HG03575 (cell line): ENCODE data around the gene HERC2.
"Not testable (repeated sequence)": the region's sequence is repeated elsewhere in the genome, so short reads cannot be mapped to it uniquely, and the experiment has no call there.

ENCODE experiments used
- ATAC-seq: cut with Tn5 transposase; IDR thresholded peaks from one replicate; pipeline ENCODE4 v1.9.1; 2021; ENCODE audit not compliant: unreplicated experiment, insufficient number of reproducible peaks, low FRiP score; ENCODE audit errors: extremely low read depth

HERC2 gene

DNA sequence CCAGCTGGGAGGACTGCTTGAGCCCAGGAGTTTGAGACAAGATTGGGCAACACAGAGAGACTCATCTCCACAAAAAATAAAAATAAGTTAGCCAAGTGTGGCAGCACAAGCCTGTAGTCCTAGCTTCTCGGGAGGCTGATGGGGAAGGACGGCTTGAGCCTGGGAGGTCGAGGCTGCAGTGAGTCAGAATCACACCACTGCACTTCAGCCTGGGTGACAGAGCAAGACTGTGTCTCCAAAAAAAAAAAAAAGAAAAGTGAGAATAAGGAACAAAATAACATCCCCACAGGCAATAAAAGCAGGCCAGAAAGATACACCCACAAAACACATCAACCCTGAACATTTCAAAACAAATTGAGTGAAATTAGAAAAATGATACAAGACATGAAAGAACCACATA is 174.2 kb downstream of the HERC2 start:
- ATAC-seq, result no peak

DNA sequence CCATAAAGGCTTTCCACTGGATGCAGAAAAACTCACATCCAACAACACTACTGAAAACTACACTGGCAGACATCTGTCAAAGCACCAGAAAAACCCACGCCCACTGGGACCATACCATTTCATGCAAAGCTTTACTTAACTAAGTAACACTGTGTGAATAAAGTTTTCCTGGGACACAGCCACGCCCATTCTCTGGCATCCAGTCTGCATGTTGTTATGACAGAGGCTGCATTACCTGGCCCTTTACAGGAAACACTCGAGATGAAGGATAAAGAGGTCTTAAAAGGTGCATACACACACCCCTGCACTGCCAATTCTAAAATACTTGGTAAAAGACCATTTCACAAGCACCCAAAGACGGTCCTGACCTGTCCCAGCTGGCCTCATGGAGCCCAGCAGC is 176.6 kb downstream of the HERC2 start:
- not testable (repeated sequence) for ATAC-seq

DNA sequence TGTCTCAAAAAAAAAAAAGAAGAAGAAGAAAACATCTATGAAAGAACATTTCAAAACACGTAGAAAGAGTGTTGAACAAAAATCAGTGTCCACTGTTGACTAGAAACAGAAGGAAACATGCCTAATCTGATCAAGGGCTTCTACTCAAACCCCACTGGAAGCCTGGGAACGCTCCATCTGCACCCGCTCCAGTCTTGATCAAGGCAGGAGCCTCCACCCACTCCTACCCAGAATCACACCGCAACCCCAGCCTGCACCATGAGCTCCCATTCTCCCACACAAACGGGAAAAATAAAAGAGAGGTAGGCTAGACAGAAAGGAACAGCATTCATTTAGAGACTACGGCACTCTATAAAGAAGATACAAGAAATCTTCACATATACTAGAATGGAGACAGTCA is 181.9 kb downstream of the HERC2 start:
- ATAC-seq, result no peak

DNA sequence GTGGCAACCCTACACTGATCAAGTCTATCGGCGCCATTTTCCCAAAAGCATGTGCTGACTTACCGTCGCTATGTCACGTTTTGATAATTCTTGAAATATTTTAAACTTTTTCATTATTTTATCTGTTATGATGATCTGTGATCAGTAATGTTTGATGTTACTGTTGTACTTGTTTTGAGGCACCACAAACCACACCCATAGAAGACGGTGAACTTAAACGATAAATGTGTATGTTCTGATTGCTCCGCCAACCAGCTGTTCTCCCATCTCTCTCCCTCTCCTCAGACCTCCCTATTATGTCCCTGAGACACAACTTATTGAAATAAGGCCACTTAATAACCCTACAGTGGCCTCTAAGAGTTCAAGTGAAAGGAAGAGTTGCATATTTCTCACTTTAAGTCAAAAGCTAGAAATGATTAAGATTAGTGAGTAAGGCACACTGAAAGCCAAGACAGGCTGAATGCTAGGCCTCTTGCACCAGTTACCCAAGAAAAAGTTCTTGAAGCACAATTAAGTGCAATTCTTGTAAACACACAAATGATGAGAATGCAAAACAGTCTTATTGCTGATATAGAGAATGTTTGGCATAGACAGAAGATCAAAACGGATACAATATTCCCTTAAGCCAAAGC is 184.5 kb downstream of the HERC2 start:
- not testable (repeated sequence) for ATAC-seq

DNA sequence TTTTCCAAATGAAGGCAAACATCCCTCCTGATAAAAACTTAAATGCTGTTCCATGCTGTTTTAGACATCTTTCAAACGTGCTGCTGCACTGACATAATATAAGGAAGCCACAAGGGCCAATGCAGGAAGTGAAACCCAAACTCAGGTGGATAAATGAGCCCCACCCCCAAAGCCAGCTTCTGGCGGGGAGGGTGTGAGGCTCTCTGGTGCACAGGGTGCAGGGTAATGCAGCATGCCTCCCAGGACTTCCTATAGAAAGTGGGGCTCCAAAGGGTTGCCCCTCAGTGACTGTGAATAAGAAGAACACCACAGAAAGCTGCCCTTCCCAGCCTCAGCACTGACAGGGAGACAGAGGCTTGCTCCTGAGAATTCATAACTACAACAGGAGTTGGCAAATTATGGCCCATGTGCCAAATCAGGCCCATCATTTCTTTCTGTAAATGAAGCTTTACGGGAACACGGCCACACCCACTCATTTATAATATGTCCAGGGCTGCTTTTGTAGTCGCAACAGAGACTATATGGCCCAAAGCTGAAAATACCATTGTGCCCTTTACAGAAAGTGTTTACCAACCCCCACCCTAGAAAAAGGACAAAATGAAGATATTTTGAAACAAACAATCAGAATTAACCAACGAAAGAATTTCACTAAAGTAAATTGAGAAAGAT is 185.6 kb downstream of the HERC2 start:
- peak; percentile 95 for ATAC-seq

DNA sequence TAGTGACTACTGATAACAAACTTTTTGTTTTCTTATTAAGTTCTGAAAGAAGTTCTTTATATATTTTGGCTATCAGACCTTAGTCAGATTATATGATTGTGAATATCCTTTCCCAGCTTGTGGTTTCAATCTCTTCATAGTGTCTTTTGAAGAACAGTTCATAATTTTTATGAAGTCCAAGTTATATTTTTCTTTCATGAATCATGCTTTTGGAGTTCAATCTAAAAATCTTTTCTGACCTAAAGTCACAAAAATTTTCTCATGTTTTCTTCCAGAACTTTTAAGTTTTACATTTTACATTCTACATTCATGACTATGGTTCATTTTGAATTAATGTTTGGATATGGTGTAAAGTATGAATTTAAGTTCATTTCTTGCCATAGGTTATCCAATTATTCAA is 188.7 kb downstream of the HERC2 start:
- ATAC-seq, result no peak

DNA sequence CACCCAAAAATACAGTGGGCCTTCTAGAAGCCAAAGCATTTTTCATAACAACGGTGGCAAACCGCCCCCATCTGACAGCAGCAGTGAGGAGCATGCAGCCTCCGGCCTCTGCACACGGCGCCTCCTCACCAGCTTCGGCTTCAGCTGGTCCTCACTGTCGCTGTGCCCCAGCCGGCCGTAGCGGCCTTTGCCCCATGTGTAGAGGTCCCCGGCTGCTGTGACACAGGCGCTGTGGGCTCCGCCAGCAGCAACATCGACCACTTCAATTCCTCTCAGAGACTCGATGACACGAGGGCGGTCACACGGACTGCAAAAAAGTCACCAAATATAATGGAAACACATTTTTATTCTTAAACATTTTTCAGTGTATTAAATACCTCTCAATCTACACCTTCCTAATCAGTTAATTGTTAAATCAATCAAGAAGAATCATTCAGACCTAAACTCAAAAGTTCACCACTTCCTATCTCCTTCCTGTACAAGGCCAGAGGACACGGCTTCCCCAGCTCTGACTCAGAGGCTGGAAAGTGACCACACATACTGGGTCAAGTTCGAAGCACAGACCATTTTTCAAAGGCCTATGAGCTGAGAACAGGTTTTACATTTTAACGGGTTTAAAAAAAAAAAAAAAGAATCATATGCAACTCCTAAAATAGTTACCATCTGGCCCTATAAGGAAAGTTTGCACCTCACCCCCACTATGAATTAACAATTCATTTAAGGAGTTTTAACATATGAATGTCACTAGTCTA is 189.3 kb downstream of the HERC2 start:
- no peak for ATAC-seq

DNA sequence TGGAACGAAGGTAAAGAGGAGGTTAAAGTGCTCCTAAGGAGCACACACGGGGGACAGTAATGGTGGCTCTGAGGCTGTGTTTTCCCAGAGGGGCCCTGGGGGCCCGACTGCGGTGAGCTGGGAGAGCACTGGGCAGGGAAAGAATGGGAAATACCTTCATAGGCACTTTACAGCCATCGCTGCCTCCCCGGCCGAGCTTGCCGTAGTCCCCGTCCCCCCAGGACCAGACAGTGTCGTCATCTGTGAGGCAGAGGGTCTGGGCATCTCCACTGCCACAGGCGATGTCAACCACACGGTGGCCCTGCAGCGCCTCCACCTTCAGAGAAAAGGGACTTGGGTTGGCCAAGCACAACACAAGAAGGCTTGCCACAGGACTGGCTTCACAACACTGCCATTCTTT is 190.0 kb downstream of the HERC2 start:
- ATAC-seq, result no peak

DNA sequence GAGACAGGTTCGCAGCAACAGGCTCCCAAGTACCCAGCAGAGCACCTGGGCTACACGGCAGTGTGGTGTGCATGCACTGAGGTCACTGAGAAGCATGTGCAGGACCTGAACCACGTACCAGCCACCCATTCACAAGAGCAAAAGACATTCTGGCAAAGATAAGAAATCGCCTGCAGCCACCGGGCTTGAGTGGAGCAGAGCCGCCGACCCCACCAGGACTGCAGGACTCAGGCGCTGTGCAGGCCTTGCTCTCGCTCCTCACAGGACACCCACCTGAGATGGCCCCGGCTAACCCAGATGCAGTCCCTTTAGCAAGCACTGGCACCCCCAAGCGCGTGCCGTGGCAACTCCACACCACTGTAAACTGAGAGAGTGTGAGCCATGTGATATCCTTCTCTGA is 190.6 kb downstream of the HERC2 start:
- ATAC-seq, result no peak

DNA sequence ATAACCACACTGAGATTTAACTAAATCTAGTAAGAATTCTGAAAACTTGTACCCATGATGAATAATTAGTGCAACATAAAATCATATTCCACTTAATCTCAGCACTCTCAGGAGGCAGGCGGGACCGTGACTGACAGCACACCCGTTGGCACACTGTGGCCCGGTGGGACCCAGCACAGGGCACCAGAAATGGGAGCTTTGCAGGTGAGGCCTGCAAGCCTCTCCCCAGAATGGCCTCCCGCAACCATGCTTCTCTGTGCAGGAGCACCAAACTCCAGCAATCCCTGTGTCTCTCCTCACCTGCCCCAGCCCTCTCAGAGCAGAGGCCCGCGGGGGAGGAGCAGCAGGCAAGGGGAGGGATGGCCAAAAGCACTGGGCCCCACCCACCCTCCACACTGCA is 191.3 kb downstream of the HERC2 start:
- no peak for ATAC-seq

DNA sequence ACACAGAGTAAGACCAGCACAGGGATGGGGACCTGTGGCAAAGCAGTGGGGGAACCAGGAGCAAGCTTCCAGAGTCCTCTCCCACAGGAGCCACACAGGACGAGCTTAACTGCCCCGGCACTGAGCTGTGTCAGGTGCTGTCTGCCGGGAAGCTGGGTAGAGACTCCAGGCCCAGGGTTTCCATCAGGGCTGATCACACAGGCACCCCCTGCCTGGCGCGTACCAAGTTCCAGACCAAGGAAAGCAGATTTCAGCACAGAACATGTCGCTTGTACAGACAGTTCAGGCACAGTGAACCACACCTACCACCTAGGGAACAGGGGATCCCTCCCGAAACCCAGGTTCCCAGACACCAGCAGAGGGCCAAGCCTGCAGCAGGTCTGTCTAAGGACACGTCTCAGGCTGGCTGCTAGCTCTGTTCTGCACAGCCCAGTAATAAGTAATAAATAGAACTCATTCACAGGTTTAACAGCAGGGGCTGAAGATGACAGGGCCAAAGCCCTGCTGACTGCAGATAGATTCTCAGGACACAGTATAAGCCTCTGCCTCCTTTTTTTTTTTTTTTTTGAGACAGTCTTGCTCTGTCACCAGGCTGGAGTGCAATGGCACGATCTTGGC is 192.6 kb downstream of the HERC2 start:
- no peak for ATAC-seq

DNA sequence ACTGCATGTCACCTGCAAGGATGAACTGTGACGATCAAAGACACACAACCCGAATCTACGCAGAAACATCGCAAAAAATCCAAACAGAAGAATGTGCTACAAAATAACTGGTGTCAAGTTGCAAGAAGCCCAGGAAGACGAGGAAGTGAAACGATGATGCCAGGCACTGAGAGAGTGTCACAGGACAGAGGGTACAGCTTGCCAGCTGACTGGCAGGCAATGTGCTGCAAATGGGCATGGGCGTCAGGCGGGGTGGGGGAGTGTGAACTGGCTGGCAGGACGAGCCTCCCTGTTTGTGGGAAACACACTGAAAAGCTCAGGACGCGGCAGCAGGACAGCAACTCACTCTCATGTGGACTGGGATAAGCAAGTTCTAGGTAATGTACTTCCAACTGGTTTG is 193.9 kb downstream of the HERC2 start:
- no peak for ATAC-seq

DNA sequence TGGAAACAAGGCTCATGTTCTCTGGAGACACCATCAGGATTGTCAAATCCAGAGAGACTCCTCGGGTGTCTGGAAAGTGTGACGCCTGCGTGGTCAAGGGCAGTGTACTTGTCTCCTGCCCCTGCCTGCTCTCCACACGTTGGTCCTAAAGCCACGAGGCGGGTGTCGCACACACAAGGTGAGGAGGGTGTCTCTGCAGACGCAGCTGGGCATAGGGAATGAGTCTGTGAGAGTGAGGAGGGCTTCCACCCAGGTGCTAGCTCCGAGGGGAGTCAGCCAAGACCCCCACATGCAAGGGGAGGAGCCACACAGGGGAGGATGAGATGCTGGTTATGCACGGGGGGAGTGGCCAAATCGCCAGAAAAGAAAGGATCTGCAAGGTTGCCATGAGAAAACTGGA is 194.9 kb downstream of the HERC2 start:
- no peak for ATAC-seq

DNA sequence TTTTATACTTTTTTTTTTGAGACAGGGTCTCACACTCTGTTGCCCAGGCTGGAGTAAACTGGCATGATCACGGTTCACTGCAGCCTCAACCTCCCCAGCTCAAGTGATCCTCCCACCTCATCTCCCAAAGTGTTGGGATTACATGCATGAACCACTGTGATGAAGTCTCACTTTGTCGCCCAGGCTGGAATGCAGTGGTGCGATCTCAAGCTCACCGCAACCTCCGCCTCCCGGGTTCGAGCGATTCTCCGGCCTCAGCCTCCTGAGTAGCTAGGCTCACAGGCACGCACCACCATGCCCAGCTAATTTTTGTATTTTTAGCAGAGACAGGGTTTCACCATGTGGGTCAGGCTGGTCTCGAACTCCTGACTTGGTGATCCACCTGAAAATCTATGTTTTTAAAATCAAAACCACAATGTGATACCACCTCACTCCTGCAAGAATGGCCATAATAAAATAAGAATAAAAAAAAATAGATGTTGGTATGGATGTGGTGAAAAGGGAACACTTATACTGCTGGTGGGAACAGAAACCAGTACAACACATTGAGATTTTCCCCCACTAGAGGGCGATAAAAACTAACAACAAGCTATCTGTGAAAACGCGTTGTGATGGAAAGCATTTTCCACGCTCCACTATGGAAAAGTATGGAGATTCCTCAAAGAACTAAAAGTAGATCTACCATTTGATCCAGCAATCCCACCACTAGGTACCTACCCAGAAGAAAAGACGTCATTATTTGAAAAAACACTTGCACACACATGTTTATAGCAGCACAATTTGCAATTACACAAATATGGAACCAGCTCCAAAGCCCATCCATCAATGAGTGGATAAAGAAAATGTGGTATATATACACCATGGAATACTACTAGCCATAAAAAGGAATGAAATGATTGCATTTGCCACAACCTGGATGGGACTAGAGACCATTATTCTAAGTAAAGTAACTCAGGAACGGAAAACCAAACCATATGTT is 196.0 kb downstream of the HERC2 start:
- no peak for ATAC-seq

DNA sequence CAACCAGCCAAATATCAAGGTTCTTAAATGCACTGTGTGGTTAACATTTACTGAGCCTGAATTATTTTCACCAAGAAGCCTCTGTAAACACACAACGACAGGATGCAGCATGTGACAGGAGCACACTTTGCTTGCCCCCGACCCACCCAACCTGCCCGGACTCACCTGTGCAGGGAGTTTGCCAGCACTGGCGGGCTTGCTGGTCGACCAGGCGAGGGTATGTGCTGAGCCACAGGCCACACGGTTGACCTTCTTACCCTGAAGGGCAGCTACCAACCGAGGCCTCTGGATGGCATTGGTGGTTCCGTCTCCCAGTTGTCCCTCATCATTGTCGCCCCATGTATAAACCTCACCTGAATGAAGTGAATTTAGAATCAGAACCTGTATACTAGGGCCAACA is 197.1 kb downstream of the HERC2 start:
- ATAC-seq, result no peak

DNA sequence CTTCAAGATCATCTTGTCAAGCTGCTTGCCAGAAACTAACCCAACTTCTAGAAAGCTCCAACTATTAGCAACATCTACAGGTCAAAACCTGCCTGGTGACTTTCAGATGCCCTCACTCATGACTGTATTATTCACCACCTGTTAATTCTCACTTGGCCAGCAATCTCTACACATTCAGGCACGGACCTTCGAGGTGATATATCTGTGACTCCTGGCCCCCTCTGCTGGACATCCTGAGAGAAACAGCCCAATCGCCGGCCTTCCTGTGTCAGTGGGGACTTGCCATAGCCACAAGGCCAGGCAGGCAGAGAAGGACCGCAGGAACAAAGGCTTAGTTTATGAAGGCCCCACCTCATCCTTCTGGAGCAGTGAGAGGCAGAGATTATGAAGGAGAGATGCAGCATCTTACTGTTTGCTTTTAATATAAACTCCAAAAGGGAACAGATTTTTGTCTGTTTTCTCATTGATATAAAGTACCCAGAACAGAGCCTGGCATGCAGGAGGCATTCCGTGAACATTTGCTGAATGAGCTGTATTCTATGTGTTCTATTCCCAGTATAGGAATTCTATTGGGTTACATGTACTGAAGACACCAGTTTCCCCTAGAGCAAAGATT is 198.5 kb downstream of the HERC2 start:
- ATAC-seq, result no peak

DNA sequence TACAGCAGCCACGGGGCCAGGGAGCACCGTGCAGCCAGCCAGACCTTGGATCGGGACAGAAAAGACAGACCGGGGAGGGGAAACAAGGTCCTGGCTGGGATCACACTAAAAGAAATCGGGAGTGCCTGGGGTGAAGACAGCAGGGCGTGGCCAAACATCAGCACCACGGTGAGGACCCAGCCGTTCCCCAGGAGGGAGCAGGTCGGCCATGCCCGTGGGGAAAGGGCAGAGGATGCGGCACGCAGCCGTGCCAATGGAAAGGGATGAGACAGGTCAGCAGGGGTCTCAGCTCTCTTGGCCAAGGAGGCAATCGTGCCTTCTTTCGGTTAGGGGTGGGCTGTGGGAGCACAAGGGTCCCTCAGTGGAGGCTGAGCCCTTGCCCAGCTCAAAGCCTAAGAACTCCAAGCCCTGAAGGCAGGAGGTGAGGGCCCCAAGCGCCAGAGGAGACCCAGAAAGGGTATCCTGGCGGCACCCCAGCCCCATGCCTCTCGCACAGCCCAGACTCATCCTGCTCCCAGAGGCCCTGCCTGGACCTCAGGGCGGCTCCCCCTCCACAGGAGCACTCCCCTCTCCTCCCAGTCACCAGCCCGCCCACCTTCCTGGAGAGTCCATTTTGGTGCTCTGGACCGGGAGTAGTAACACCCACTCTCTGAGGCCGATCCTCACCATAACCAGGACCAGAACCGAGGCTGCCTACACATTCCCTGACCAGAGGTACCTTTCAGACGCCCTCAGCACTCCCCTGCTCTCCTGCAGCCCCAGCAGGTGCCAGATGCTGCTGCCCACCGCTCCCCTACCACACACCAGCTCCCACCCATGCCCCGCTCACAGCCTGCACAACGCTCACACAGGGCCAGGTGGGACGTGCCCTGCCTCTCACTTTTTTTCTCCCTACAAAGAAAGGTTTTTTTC is 199.7 kb downstream of the HERC2 start:
- ATAC-seq, result no peak
